PC-9 (cell line): ENCODE measurements around the gene SMIM29. TPM values are rescaled to one million over a fixed set of nuclear protein-coding genes. Genes with fewer than 3 reads are reported as not detected.
A peak's percentile ranks its signal among the peaks of the same experiment; 100 is the strongest.

Experiments used
- BruUV-seq: library from RNA; stranded (reverse); fragments of 400-500 nt; replicated peaks from 2 replicates; lab custom pipeline; 2021; lab: Mats Ljungman, UMichigan
- CTCF ChIA-PET: fragments of 300-600 bp; sonication (Branson Sonifier 250); formaldehyde crosslinking; loops from one replicate; lab custom pipeline; 2022; ENCODE audit warnings: antibody characterized with exemption; lab: Charles Lee
- POLR2A ChIA-PET: fragments of 300-600 bp; sonication (Branson Sonifier 250); formaldehyde crosslinking; loops from one replicate; lab custom pipeline; 2022; ENCODE audit warnings: antibody characterized with exemption; ENCODE audit not compliant: unreplicated experiment; lab: Charles Lee
- DNase-seq, 2 experiments: peaks; one replicate each; pipeline versions ENCODE4 v3.0.0 to v3.0.0-alpha.2; 2015 to 2022; ENCODE audit warnings: mixed read lengths in 1 of 2
- H2AFZ ChIP-seq: fragments of 200-600 bp; sonication (generic); 2 replicates; pipeline ENCODE4 v1.8.1; 2017; ENCODE audit warnings: antibody characterized with exemption
- H3F3A ChIP-seq: fragments of 200-600 bp; sonication (generic); 2 replicates; pipeline ENCODE4 v1.8.1; 2017; ENCODE audit warnings: antibody characterized with exemption, mild to moderate bottlenecking, low read depth; ENCODE audit not compliant: insufficient read depth
- H3K27ac ChIP-seq: fragments of 200-600 bp; sonication (generic); 2 replicates; pipeline ENCODE4 v1.6.1; 2016; ENCODE audit warnings: mixed run types
- H3K27me3 ChIP-seq: fragments of 200-600 bp; sonication (generic); 2 replicates; pipeline ENCODE4 v1.6.1; 2016; ENCODE audit warnings: low read depth, mixed run types; ENCODE audit not compliant: insufficient read depth
- H3K36me3 ChIP-seq: fragments of 200-600 bp; sonication (generic); 2 replicates; pipeline ENCODE4 v1.6.1; 2016; ENCODE audit warnings: low read depth, mixed run types
- H3K4me1 ChIP-seq: fragments of 200-600 bp; sonication (generic); replicated peaks from 2 replicates; pipeline ENCODE4 v1.6.1; 2016; ENCODE audit warnings: mixed run types; ENCODE audit not compliant: insufficient read depth
- H3K4me2 ChIP-seq: fragments of 200-600 bp; sonication (generic); 2 replicates; pipeline ENCODE4 v1.6.1; 2017; ENCODE audit warnings: mixed run types
- H3K4me3 ChIP-seq: fragments of 200-600 bp; sonication (generic); 2 replicates; pipeline ENCODE4 v1.6.1; 2016; ENCODE audit warnings: mixed run types
- H3K79me2 ChIP-seq: fragments of 200-600 bp; sonication (generic); 2 replicates; pipeline ENCODE4 v1.6.1; 2017; ENCODE audit warnings: low read depth, mixed run types
- H3K9me2 ChIP-seq: fragments of 200-600 bp; sonication (generic); 2 replicates; pipeline ENCODE4 v1.8.1; 2017; ENCODE audit warnings: mild to moderate bottlenecking; ENCODE audit not compliant: insufficient read depth
- H3K9me3 ChIP-seq: fragments of 200-600 bp; sonication (generic); 2 replicates; pipeline ENCODE4 v1.8.1; 2016; ENCODE audit warnings: low read depth; ENCODE audit not compliant: insufficient read depth
- H4K20me1 ChIP-seq: fragments of 200-600 bp; sonication (generic); 2 replicates; pipeline ENCODE4 v1.8.1; 2017; ENCODE audit not compliant: insufficient read depth
- CTCF ChIP-seq: fragments of 200-600 bp; sonication (generic); conservative IDR thresholded peaks from 2 replicates; pipeline ENCODE4 v1.6.1; 2017; ENCODE audit warnings: mixed run types, antibody characterized with exemption, mild to moderate bottlenecking, moderate library complexity
- EZH2 ChIP-seq: fragments of 200-600 bp; sonication (generic); IDR thresholded peaks from 2 replicates; pipeline ENCODE4 v1.8.0; 2017; ENCODE audit warnings: antibody characterized with exemption, low read depth
- intact Hi-C: fragments of 100-400 bp; cut with micrococcal nuclease; formaldehyde crosslinking; loops from one replicate; pipeline ENCODE4 v1.10.0; 2022; ENCODE audit not compliant: unreplicated experiment
- total RNA-seq: library from RNA; stranded (reverse); gene quantifications from 2 replicates; pipeline ENCODE4 v1.2.3, GENCODE V29; 2021

SMIM29 gene
- total RNA-seq, 1 experiment from 2014 or later = 35.2 TPM

- no peaks in the 10 kb centered on the region for H3K9me3 ChIP-seq
- H3K4me1 ChIP-seq = peaks cover 81% of the 10 kb centered on the region
- no peak for DNase-seq
- H2AFZ ChIP-seq = no peak overlapping the region
- peaks cover 95% of the 10 kb centered on the region for H3F3A ChIP-seq
- intact Hi-C loops = loop anchor here (10.0 kb wide), 1 partner anchor 458 kb away; the partner anchor contains the start of gene LEMD2
- no peaks in the 10 kb centered on the region for H3K27me3 ChIP-seq
- H4K20me1 ChIP-seq = peaks cover 27% of the 10 kb centered on the region
- H3K36me3 ChIP-seq = peaks cover 45% of the 10 kb centered on the region
- no peak for TF ChIP-seq CTCF
- TF ChIP-seq EZH2 = no peak
- peak overlapping the region; percentile 83 for H3K27ac ChIP-seq
- H3K4me3 ChIP-seq = peak overlapping the region; percentile 78; the same call in 1 of the 2 replicates
- POLR2A ChIA-PET = no interaction called here
- H3K9me2 ChIP-seq = no peaks in the 10 kb centered on the region
- CTCF ChIA-PET = no interaction called here
- peaks cover 61% of the 10 kb centered on the region for H3K79me2 ChIP-seq
- peak overlapping the region; percentile 95 for H3K4me2 ChIP-seq
- TSS peak; percentile 9 for BruUV-seq
These were observed 6.3 kb downstream of the SMIM29 start for GRCh38 chr6:34242252-34243130.

- POLR2A ChIA-PET = no interaction called here
- CTCF ChIA-PET = interaction anchor here (0.6 kb wide), 1 partner anchor 816 kb away, joined by 3 read pairs; no protein-coding TSS in a partner anchor
- H3K4me3 ChIP-seq = peak overlapping the region; percentile 78; the same call in 1 of the 2 replicates
These were observed 7.2 kb downstream of the SMIM29 start for GRCh38 chr6:34241351-34242215.

More at GRCh38 chr6:34241351-34242215, 7.2 kb downstream of the SMIM29 start:
- Histone ChIP-seq H4K20me1 (peaks cover 23% of the 10 kb centered on the region), H3K79me2 (peaks cover 62% of the 10 kb centered on the region), H3K9me2 (no peaks in the 10 kb centered on the region), H3K4me1 (peaks cover 72% of the 10 kb centered on the region), H2AFZ (no peak overlapping the region), H3K27me3 (no peaks in the 10 kb centered on the region), H3K4me2 (peak overlapping the region; percentile 95), H3K9me3 (no peaks in the 10 kb centered on the region), H3F3A (peaks cover 86% of the 10 kb centered on the region), H3K27ac (peak overlapping the region; percentile 83), H3K36me3 (peaks cover 45% of the 10 kb centered on the region)
- DNase-seq = no peak
- no TSS peak for BruUV-seq
- intact Hi-C loops = loop anchor here (10.0 kb wide), 1 partner anchor 457 kb away; the partner anchor contains the start of gene LEMD2
- TF ChIP-seq CTCF = no peak
- no peak for TF ChIP-seq EZH2
